Measurements from ENCODE around the gene ACTR6. TPM values are rescaled to one million over a fixed set of nuclear protein-coding genes. Genes with fewer than 3 reads are reported as not detected.
A peak's percentile ranks its signal among the peaks of the same experiment; 100 is the strongest.

The ACTR6 gene
- total and polyA plus RNA-seq, 9 of the 15 experiments (the other 6 are each of a cell fraction or from before 2014, with no cell fraction given) = 26.1 to 109 (median 70.9) TPM

DNA sequence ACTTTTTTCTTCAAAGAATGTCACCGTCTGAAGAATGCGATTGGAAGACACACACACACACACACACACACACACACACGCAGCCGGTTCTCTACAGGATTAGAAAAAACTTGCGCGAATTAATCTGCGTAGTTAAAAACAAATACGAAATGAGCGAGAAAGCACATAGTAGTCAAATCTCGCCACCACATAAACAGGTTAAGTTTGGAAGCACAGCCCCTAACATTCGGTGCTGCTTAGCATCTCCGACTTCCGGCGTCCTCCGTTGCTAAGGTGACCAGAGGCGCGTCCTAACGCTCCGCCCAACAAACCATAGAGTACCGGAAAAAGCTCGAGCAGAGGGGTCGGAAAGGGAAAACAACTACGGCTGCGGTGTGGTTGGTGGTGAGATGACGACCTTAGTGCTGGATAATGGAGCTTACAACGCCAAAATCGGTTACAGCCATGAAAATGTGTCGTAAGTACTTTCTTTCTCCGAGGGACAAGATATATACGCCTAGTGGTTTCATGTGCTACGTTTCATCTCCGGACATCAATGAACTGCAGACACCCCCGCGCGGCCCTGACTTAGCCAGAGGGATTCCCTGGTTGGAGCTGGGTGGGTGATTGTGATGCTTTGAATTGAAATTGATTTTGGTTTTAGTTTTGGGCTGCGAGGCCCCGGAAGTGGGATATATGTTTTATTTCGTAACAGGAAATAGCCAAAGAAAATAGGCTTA, at the start of gene ACTR6 (continued):
- no peak for TF ChIP-seq MGA (IDR thresholded peaks at IDR 0.05)
- TF ChIP-seq RB1 (IDR thresholded peaks at IDR 0.05; ENCODE audit: low read depth) = no peak
- peak; percentile 20; the same call in 1 of the 2 replicates for TF ChIP-seq STAT5A (IDR thresholded peaks at IDR 0.05; ENCODE audit: borderline replicate concordance, low read length)
- no peak for TF ChIP-seq NFIX (CRISPR knock-in tag; IDR thresholded peaks at IDR 0.05; ENCODE audit: low read depth)
- TF ChIP-seq MYNN (IDR thresholded peaks at IDR 0.05) = no peak
- no peak for TF ChIP-seq MYNN (CRISPR knock-in tag; IDR thresholded peaks at IDR 0.05)
- TF ChIP-seq ZNF133 (CRISPR knock-in tag; IDR thresholded peaks at IDR 0.05) = no peak
- no peak for TF ChIP-seq ZNF695 (CRISPR knock-in tag; IDR thresholded peaks at IDR 0.05)
- TF ChIP-seq, protein P1, sequence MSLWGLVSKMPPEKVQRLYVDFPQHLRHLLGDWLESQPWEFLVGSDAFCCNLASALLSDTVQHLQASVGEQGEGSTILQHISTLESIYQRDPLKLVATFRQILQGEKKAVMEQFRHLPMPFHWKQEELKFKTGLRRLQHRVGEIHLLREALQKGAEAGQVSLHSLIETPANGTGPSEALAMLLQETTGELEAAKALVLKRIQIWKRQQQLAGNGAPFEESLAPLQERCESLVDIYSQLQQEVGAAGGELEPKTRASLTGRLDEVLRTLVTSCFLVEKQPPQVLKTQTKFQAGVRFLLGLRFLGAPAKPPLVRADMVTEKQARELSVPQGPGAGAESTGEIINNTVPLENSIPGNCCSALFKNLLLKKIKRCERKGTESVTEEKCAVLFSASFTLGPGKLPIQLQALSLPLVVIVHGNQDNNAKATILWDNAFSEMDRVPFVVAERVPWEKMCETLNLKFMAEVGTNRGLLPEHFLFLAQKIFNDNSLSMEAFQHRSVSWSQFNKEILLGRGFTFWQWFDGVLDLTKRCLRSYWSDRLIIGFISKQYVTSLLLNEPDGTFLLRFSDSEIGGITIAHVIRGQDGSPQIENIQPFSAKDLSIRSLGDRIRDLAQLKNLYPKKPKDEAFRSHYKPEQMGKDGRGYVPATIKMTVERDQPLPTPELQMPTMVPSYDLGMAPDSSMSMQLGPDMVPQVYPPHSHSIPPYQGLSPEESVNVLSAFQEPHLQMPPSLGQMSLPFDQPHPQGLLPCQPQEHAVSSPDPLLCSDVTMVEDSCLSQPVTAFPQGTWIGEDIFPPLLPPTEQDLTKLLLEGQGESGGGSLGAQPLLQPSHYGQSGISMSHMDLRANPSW (CRISPR knock-in tag; IDR thresholded peaks at IDR 0.05) = no peak
- peak; percentile 35; the same call in 1 of the 2 replicates for TF ChIP-seq JUND (IDR thresholded peaks at IDR 0.05; ENCODE audit: borderline replicate concordance, low read depth, low read length)
- no peak; the same call in 2 of the 3 replicates for TF ChIP-seq JUND (tag; IDR thresholded peaks at IDR 0.05; ENCODE audit: borderline replicate concordance, low read depth, low read length)
- TF ChIP-seq HMGN3 (IDR thresholded peaks at IDR 0.05; ENCODE audit: borderline replicate concordance, extremely low read depth, insufficient read length, low read depth, low read length) = no peak
- no peak for TF ChIP-seq MTF1 (CRISPR knock-in tag; IDR thresholded peaks at IDR 0.05; ENCODE audit: borderline replicate concordance)
- no peak for TF ChIP-seq EWSR1 (IDR thresholded peaks at IDR 0.05; ENCODE audit: borderline replicate concordance, low read depth, partially characterized antibody)

Measured in K562 (cell line).